ENCODE measurements around the gene FAM20C. TPM values are rescaled to one million over a fixed set of nuclear protein-coding genes. Genes with fewer than 3 reads are reported as not detected.

The FAM20C gene
- total RNA-seq, 3 donors from 2014 or later, result 20.7 to 47.7 (median 26.5) TPM

DNA sequence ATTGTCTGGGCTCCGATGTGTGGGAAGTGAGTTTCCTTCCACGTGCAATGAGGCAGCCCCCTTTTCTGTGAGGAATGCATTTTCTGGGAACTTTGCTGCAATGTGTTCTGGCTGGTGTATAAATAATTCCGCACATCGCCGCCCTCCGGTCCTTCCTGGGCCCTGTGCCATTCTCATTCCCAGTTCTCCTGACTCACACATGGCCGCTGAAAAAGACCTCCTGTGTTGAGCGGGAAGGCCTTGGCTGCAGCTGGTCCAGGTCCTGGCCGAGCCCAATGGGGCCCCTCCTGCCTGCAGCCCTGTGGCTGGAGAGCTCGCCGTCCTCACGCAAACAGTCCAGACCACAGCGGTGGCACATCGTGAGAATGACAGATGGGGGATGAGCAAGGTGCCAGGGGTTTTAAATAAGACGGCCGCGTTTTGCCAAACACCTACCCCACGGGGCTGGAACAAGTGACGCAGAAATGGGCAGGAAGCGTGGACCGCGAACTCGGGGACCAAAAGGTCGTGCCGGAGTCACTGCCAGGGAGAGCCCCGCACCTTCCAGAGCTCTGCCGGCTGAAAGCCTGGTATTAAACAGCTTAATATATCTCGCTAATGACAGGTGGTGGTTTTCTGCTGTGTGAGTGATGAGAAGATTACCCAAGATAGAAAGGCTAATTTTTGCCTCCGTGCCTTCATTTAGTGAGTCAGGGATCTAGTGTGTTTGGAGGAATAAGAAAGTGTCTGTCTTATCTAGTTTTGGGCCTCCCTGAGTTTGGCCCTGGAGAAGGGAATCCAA is 37.0 kb downstream of the FAM20C start:
- intact Hi-C loops (cut with DNase I, micrococcal nuclease), result no loop called here
- H3K4me3 ChIP-seq, result no peak overlapping the region
- no peaks in the 10 kb centered on the region for H3K9me3 ChIP-seq
- peaks cover 2% of the 10 kb centered on the region for H3K4me1 ChIP-seq (ENCODE audit: low read depth)
- ATAC-seq (peak; percentile 52), DNase-seq (peak; percentile 49 to 73 (median 54))
- no peaks in the 10 kb centered on the region for H3K36me3 ChIP-seq (ENCODE audit: low read depth)
- TF ChIP-seq, protein P1, sequence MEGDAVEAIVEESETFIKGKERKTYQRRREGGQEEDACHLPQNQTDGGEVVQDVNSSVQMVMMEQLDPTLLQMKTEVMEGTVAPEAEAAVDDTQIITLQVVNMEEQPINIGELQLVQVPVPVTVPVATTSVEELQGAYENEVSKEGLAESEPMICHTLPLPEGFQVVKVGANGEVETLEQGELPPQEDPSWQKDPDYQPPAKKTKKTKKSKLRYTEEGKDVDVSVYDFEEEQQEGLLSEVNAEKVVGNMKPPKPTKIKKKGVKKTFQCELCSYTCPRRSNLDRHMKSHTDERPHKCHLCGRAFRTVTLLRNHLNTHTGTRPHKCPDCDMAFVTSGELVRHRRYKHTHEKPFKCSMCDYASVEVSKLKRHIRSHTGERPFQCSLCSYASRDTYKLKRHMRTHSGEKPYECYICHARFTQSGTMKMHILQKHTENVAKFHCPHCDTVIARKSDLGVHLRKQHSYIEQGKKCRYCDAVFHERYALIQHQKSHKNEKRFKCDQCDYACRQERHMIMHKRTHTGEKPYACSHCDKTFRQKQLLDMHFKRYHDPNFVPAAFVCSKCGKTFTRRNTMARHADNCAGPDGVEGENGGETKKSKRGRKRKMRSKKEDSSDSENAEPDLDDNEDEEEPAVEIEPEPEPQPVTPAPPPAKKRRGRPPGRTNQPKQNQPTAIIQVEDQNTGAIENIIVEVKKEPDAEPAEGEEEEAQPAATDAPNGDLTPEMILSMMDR (IDR thresholded peaks at IDR 0.05), result no peak

GRCh38 chr7:230274-230673 is 37.9 kb downstream of the FAM20C start:
- Histone ChIP-seq H3K4me3 (no peak overlapping the region), H3K4me1 (ENCODE audit: low read depth) (peaks cover 2% of the 10 kb centered on the region), H3K9me3 (no peaks in the 10 kb centered on the region), H3K36me3 (ENCODE audit: low read depth) (no peaks in the 10 kb centered on the region)
- ATAC-seq, result no peak
- intact Hi-C loops (cut with DNase I, micrococcal nuclease), result no loop called here
- TF ChIP-seq, protein P1 (IDR thresholded peaks at IDR 0.05), result no peak
- no peak for DNase-seq

DNA sequence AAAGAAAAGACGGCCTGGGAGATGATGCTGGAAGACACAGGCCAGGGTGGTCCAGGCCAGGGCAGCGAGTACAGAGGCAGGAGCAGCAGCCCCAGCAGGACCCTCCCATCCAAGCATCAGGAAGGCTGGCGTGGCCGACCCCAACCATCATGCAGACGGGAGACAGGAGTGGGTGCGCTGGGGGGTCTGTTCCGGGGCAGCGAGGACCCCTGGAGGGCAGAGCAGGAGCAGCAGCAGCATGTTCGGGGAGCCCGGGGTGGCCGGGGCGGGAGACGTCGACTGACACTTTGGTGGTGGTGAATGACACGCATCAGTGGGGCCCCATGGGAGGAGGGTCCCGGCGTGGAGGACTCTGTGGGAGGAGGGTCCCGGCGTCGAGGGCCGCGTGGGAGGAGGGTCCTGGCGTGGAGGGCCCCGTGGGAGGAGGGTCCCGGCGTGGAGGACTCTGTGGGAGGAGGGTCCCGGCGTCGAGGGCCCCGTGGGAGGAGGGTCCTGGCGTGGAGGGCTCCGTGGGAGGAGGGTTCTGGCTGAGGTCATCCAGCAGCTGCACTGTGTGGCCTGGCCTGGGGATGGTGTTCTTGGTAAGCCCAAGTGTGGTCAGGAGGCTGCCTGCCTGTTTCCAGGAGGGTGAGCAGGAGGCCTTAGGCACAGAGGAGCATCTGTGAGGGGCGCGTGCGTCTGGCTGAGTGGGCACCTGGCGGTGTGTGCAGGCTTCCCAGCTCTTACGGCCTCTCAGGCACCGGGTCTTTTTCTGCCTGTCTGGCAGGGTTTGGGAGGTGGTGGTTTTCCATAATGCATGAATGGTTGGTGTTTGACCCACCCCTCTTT is 38.9 kb downstream of the FAM20C start:
- Histone ChIP-seq H3K9me3 (no peaks in the 10 kb centered on the region), H3K36me3 (ENCODE audit: low read depth) (no peaks in the 10 kb centered on the region), H3K4me3 (no peak overlapping the region), H3K4me1 (ENCODE audit: low read depth) (peaks cover 2% of the 10 kb centered on the region)
- TF ChIP-seq, protein P1 (IDR thresholded peaks at IDR 0.05), result no peak
- ATAC-seq (no peak), DNase-seq (no peak)
- intact Hi-C loops (cut with DNase I, micrococcal nuclease), result no loop called here

DNA sequence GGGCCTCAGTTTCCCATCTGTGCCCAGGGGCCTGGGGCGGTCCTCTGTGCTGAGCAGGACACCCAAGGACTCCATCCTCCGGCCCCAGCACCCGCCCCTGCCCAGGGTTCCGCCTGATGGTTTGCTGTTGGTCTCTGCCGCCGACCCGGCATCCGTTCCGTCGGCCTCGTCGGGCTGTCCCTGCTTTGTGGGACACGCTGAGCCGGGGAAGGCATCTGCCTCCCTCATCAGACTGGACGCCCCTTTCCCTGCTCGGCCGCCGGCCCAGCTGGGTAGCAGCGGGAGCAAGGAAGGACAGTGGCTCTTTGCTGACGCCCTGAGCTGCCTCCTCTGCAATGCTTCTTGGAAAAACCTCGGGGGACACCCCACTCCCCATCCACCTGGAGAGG is 39.5 kb downstream of the FAM20C start:
- Histone ChIP-seq H3K9me3 (no peaks in the 10 kb centered on the region), H3K36me3 (ENCODE audit: low read depth) (no peaks in the 10 kb centered on the region), H3K4me3 (no peak overlapping the region), H3K4me1 (ENCODE audit: low read depth) (peaks cover 2% of the 10 kb centered on the region)
- no peak for ATAC-seq
- intact Hi-C loops (cut with DNase I, micrococcal nuclease), result no loop called here
- no peak for DNase-seq
- TF ChIP-seq, protein P1 (IDR thresholded peaks at IDR 0.05), result no peak

DNA sequence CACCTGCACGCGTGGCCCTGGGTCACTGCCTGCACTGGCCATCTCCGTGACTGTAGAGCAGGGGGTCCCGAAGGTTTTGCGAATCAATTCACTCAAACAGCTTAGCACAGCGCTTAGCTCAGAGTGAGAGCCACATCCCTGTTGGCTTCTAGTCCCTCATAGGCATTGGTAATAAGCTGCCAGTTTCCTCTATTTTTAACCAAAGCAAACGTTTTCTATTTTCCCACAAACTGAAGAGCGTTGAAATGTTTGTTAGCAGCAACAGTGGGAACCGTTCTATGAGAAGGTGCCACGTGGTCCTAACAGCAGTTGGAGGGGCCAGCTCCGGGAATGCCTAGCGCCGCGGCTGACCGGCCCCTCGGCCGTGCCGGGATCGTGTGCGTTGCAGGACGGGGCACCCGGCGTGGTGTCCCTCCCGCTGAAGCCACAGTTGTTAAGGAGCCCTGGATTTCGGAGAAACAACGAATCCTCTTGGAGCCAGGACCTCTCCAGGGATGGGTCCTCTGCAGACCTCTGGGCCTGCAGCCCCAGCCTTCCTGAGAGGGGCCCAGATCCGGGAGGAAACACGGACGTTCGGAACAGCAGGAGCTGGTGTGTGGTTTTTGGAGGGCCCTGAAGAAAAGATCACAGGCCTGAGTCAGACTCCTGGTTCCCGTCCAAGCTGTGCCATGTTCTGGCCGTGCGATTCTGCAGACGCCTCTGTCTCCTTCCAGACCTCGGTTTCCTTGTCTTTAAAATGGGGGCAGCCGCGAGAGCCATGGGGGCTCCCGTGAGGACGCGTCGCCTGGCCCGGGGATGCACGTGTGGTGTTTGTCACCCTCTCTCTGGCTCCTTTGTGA is 40.3 kb downstream of the FAM20C start:
- H3K36me3 ChIP-seq (ENCODE audit: low read depth), result no peaks in the 10 kb centered on the region
- DNase-seq, result no peak
- TF ChIP-seq, protein P1 (IDR thresholded peaks at IDR 0.05), result no peak
- H3K4me3 ChIP-seq, result no peak overlapping the region
- peaks cover 2% of the 10 kb centered on the region for H3K4me1 ChIP-seq (ENCODE audit: low read depth)
- no peaks in the 10 kb centered on the region for H3K9me3 ChIP-seq
- no peak for ATAC-seq
- intact Hi-C loops (cut with DNase I, micrococcal nuclease), result no loop called here
